HG02623 (cell line): ENCODE measurements around the gene IDH1.
A peak's percentile ranks its signal among the peaks of the same experiment; 100 is the strongest.
"Not testable (repeated sequence)": the region's sequence is repeated elsewhere in the genome, so short reads cannot be mapped to it uniquely, and the experiment has no call there.

ENCODE experiments used
- ATAC-seq: cut with Tn5 transposase; IDR thresholded peaks from one replicate; pipeline ENCODE4 v1.9.1; 2021; ENCODE audit warnings: moderate library complexity; ENCODE audit not compliant: unreplicated experiment

The IDH1 gene

GRCh38 chr2:208254871-208255556 lies at the start of gene IDH1:
Gene IDH1, minus strand, starts transcription at chr2:208255071. Its CDS starts 3,520 bp downstream, at chr2:208251551.
- peak; percentile 72 for ATAC-seq

GRCh38 chr2:208304157-208304556 lies 49.3 kb upstream of the IDH1 start:
- ATAC-seq: no peak

- ATAC-seq: no peak
Observed at GRCh38 chr2:208300847-208301618, 46.2 kb upstream of the IDH1 start.

GRCh38 chr2:208297961-208298360 lies 43.1 kb upstream of the IDH1 start:
- no peak for ATAC-seq

- ATAC-seq: no peak
Observed at GRCh38 chr2:208296610-208297009, 41.7 kb upstream of the IDH1 start.

- ATAC-seq: no peak
Observed at GRCh38 chr2:208295834-208296233, 41.0 kb upstream of the IDH1 start.

GRCh38 chr2:208294482-208295024 lies 39.7 kb upstream of the IDH1 start:
- peak; percentile 64 for ATAC-seq

- ATAC-seq: no peak
Observed at GRCh38 chr2:208285853-208286252, 31.0 kb upstream of the IDH1 start.

- ATAC-seq: no peak
Observed at GRCh38 chr2:208280933-208281332, 26.1 kb upstream of the IDH1 start.

GRCh38 chr2:208280234-208280633 lies 25.4 kb upstream of the IDH1 start:
- no peak for ATAC-seq

GRCh38 chr2:208279236-208279635 lies 24.4 kb upstream of the IDH1 start:
- no peak for ATAC-seq

- no peak for ATAC-seq
Observed at GRCh38 chr2:208278549-208278948, 23.7 kb upstream of the IDH1 start.

GRCh38 chr2:208274748-208275147 lies 19.9 kb upstream of the IDH1 start:
- no peak for ATAC-seq

GRCh38 chr2:208269091-208269490 lies 14.2 kb upstream of the IDH1 start:
- ATAC-seq: no peak

- ATAC-seq: no peak
Observed at GRCh38 chr2:208268156-208268952, 13.5 kb upstream of the IDH1 start.

- ATAC-seq: not testable (repeated sequence)
Observed at GRCh38 chr2:208267526-208267925, 12.7 kb upstream of the IDH1 start.

GRCh38 chr2:208266936-208267335 lies 12.1 kb upstream of the IDH1 start:
- ATAC-seq: no peak

GRCh38 chr2:208266553-208266893 lies 11.7 kb upstream of the IDH1 start:
- ATAC-seq: peak; percentile 7

GRCh38 chr2:208265801-208266552 lies 11.1 kb upstream of the IDH1 start, which contains the start of gene PIKFYVE:
Gene PIKFYVE, plus strand, starts transcription at chr2:208266255. Its CDS starts 5,265 bp downstream, at chr2:208271520.
- peak; percentile 81 for ATAC-seq

GRCh38 chr2:208265371-208265800 lies 10.5 kb upstream of the IDH1 start:
- ATAC-seq: peak; percentile 41
